Posterior cingulate gyrus (tissue), 11 donors: ENCODE data around the gene PATL1.
"Not testable (repeated sequence)": the region's sequence is repeated elsewhere in the genome, so short reads cannot be mapped to it uniquely, and the experiment has no call there.

Experiments
- DNase-seq, 10 donors: peaks; one replicate each; pipeline versions ENCODE4 v3.0.0 to v3.0.0-alpha.2; 2020 to 2021; ENCODE audit warnings: mixed read lengths in 3 of 10
- intact Hi-C: fragments of 100-400 bp; cut with DNase I; formaldehyde crosslinking; loops from one replicate; pipeline ENCODE4 v1.15.1; 2023

The PATL1 gene

GRCh38 chr11:59676205-59676604, 7.4 kb upstream of the PATL1 start:
- intact Hi-C loops, result no loop called here

GRCh38 chr11:59674291-59674690, 5.5 kb upstream of the PATL1 start:
- no peak for DNase-seq
- intact Hi-C loops, result no loop called here

More at GRCh38 chr11:59676205-59676604, 7.4 kb upstream of the PATL1 start:
- DNase-seq, result no peak

GRCh38 chr11:59673291-59673690, 4.5 kb upstream of the PATL1 start:
- intact Hi-C loops, result no loop called here
- DNase-seq, result no peak

- DNase-seq, result no peak
- intact Hi-C loops, result no loop called here
These were observed 2.6 kb upstream of the PATL1 start for GRCh38 chr11:59671471-59671870.

GRCh38 chr11:59669611-59670009, 773 bp upstream of the PATL1 start:
- intact Hi-C loops, result loop anchor here (1.0 to 5.0 kb wide), 4 partner anchors 53 to 133 kb away; partner anchors contain the start of gene STX3
- peak in 9 of 10 donors; percentile 19 to 90 (median 45) for DNase-seq

- intact Hi-C loops, result loop anchor here (5.0 kb wide), 2 partner anchors 116 to 134 kb away; no protein-coding TSS in a partner anchor
- peak in 5 of 10 donors; percentile 11 to 87 (median 30) for DNase-seq
These were observed 468 bp downstream of the PATL1 start for GRCh38 chr11:59668188-59668949.

GRCh38 chr11:59667812-59668187, 1.0 kb downstream of the PATL1 start:
- intact Hi-C loops, result loop anchor here (5.0 kb wide), 2 partner anchors 115 to 135 kb away; no protein-coding TSS in a partner anchor

GRCh38 chr11:59666969-59667368, 1.9 kb downstream of the PATL1 start:
- no peak for DNase-seq
- intact Hi-C loops, result loop anchor here (5.0 kb wide), 2 partner anchors 115 to 135 kb away; no protein-coding TSS in a partner anchor

More at GRCh38 chr11:59667812-59668187, 1.0 kb downstream of the PATL1 start:
- no peak for DNase-seq

GRCh38 chr11:59660621-59661020, 8.2 kb downstream of the PATL1 start:
- no peak for DNase-seq
- intact Hi-C loops, result no loop called here

GRCh38 chr11:59659981-59660380, 8.9 kb downstream of the PATL1 start:
- intact Hi-C loops, result no loop called here
- DNase-seq, result no peak

- no peak for DNase-seq
- intact Hi-C loops, result no loop called here
These were observed 10.8 kb downstream of the PATL1 start for GRCh38 chr11:59658036-59658435.

GRCh38 chr11:59654893-59655292, 13.9 kb downstream of the PATL1 start:
- no peak for DNase-seq
- intact Hi-C loops, result no loop called here

- intact Hi-C loops, result no loop called here
- no peak for DNase-seq
These were observed 21.4 kb downstream of the PATL1 start for GRCh38 chr11:59647245-59647980.

GRCh38 chr11:59644528-59644927, 24.3 kb downstream of the PATL1 start:
- intact Hi-C loops, result no loop called here

GRCh38 chr11:59643390-59643789, 25.4 kb downstream of the PATL1 start:
- DNase-seq, result no peak
- intact Hi-C loops, result no loop called here

More at GRCh38 chr11:59644528-59644927, 24.3 kb downstream of the PATL1 start:
- no peak for DNase-seq

GRCh38 chr11:59641156-59641555, 27.7 kb downstream of the PATL1 start:
- DNase-seq, result no peak
- intact Hi-C loops, result no loop called here

GRCh38 chr11:59630493-59630892, 38.3 kb downstream of the PATL1 start:
- intact Hi-C loops, result no loop called here
- DNase-seq, result no peak

- intact Hi-C loops, result no loop called here
- no peak for DNase-seq
These were observed 38.8 kb downstream of the PATL1 start for GRCh38 chr11:59629996-59630395.

GRCh38 chr11:59626969-59627368, 41.9 kb downstream of the PATL1 start:
- intact Hi-C loops, DNase-seq: not testable (repeated sequence)

GRCh38 chr11:59625703-59626102, 43.1 kb downstream of the PATL1 start:
- DNase-seq, result no peak
- intact Hi-C loops, result no loop called here

GRCh38 chr11:59617876-59618275, 51.0 kb downstream of the PATL1 start:
- no peak for DNase-seq
- intact Hi-C loops, result loop anchor here (2.0 to 10.0 kb wide), 2 partner anchors 57 to 137 kb away; partner anchors contain the start of gene STX3
